Measurements from ENCODE around the gene PPP1R12B. TPM values are rescaled to one million over a fixed set of nuclear protein-coding genes. Genes with fewer than 3 reads are reported as not detected.
"Not testable (repeated sequence)": the region's sequence is repeated elsewhere in the genome, so short reads cannot be mapped to it uniquely, and the experiment has no call there.

The PPP1R12B gene
- total RNA-seq, 2 experiments from 2014 or later = 13.0 to 14.1 TPM

DNA sequence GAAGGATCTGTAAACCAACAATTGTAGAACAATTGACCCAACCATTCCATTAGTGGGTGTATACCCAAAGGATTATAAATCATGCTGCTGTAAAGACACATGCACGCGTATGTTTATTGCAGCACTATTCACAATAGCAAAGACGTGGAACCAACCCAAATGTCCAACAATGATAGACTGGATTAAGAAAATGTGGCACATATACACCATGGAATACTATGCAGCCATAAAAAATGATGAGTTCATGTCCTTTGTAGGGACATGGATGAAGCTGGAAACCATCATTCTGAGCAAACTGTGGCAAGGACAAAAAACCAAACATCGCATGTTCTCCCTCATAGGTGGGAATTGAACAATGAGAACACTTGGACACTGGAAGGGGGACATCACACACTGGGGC, 33.4 kb downstream of the PPP1R12B start:
- DNase-seq, CTCF ChIA-PET, ATAC-seq: not testable (repeated sequence)

DNA sequence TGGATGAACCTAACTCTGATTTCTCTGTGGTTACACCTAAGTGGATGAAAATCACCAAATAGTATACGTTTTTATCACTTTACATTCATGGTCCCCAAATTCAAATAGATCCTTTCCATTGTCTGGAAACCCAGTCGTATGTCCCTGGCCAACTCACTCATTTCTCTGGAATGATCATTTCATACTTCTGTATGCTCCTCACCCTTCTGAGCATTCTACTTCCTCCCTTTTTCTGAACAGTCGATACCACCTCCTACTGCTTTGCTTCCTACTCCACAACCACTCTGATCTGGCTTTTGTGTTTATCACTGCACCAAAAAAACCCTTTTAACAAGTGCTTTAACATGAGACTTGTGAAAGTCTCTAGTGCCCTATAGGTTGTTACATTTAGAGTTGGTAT, 47.3 kb downstream of the PPP1R12B start:
- DNase-seq; ATAC-seq; POLR2A ChIA-PET; H3K27me3 Mint-ChIP-seq; intact Hi-C loops (cut with micrococcal nuclease); H3K4me3 Mint-ChIP-seq; CTCF ChIA-PET; H3K9me3 Mint-ChIP-seq; H3K36me3 Mint-ChIP-seq (ENCODE audit: low read depth); H3K27ac Mint-ChIP-seq: not testable (repeated sequence)
- H3K4me1 Mint-ChIP-seq (ENCODE audit: low read depth) = peaks cover 11% of the 10 kb centered on the region

More for the DNA sequence above, 33.4 kb downstream of the PPP1R12B start:
- peaks cover 23% of the 10 kb centered on the region for H3K4me1 Mint-ChIP-seq (ENCODE audit: low read depth)
- H3K4me3 Mint-ChIP-seq; POLR2A ChIA-PET; intact Hi-C loops (cut with micrococcal nuclease); H3K9me3 Mint-ChIP-seq; H3K27me3 Mint-ChIP-seq; H3K36me3 Mint-ChIP-seq (ENCODE audit: low read depth); H3K27ac Mint-ChIP-seq: not testable (repeated sequence)

DNA sequence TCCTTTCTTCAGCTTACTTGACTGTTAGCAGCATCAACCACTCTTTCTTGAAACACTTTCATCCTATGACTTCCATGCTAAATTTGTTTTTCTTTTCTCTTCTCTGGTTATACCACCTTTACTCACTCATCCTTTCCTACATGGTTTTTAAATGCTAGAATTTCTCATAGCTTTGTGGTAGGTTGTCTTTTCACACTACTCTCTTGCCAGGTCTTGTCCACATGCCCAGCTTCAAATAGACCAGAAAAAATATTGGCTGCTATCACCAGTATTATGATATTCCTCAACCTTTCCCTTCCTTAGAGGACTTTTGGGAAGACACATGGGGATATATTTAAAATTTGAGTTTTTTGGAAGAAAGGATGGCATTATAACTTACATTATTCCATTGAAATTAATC, 48.8 kb downstream of the PPP1R12B start:
- Mint-ChIP-seq H3K27ac (no peak overlapping the region), H3K9me3 (no peaks in the 10 kb centered on the region), H3K27me3 (no peaks in the 10 kb centered on the region), H3K4me3 (no peak overlapping the region), H3K36me3 (ENCODE audit: low read depth) (no peaks in the 10 kb centered on the region), H3K4me1 (ENCODE audit: low read depth) (peaks cover 18% of the 10 kb centered on the region)
- TF ChIP-seq, protein P1, sequence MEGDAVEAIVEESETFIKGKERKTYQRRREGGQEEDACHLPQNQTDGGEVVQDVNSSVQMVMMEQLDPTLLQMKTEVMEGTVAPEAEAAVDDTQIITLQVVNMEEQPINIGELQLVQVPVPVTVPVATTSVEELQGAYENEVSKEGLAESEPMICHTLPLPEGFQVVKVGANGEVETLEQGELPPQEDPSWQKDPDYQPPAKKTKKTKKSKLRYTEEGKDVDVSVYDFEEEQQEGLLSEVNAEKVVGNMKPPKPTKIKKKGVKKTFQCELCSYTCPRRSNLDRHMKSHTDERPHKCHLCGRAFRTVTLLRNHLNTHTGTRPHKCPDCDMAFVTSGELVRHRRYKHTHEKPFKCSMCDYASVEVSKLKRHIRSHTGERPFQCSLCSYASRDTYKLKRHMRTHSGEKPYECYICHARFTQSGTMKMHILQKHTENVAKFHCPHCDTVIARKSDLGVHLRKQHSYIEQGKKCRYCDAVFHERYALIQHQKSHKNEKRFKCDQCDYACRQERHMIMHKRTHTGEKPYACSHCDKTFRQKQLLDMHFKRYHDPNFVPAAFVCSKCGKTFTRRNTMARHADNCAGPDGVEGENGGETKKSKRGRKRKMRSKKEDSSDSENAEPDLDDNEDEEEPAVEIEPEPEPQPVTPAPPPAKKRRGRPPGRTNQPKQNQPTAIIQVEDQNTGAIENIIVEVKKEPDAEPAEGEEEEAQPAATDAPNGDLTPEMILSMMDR (IDR thresholded peaks at IDR 0.05) = no peak
- POLR2A ChIA-PET = no interaction called here
- ATAC-seq = no peak
- DNase-seq = no peak
- CTCF ChIA-PET = no interaction called here
- intact Hi-C loops (cut with micrococcal nuclease) = no loop called here

- ATAC-seq = not testable (repeated sequence)
Measured at GRCh38 chr1:202398439-202398838, 49.9 kb downstream of the PPP1R12B start.

DNA sequence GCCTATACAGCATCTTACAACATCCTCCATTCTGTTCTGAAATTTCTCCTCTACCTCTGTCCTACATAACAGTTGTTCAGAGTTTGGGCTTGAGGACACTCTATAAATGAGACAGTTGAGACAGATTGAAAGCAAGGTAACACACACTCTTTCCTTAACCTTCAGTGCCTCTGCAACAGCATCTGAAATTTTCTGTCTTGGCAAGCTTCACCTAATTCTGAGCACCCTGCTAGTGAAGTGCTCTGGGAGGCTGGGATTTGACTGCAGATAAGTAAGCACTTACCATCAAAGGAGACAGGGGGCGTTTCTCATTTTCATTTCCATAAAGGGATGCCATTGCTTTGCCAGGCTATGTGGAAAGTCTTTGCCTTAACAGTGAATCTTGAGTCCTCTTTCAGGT, 53.3 kb downstream of the PPP1R12B start:
- POLR2A ChIA-PET; ATAC-seq; intact Hi-C loops (cut with micrococcal nuclease); H3K4me3 Mint-ChIP-seq; H3K27ac Mint-ChIP-seq; H3K36me3 Mint-ChIP-seq (ENCODE audit: low read depth); H3K9me3 Mint-ChIP-seq; DNase-seq; H3K27me3 Mint-ChIP-seq: not testable (repeated sequence)
- CTCF ChIA-PET = interaction anchor here (1.2 kb wide), 1 partner anchor 58 kb away, joined by 3 read pairs; no protein-coding TSS in a partner anchor
- peaks cover 15% of the 10 kb centered on the region for H3K4me1 Mint-ChIP-seq (ENCODE audit: low read depth)

More at GRCh38 chr1:202398439-202398838, 49.9 kb downstream of the PPP1R12B start:
- POLR2A ChIA-PET; H3K27me3 Mint-ChIP-seq; H3K9me3 Mint-ChIP-seq; CTCF ChIA-PET; H3K27ac Mint-ChIP-seq; H3K36me3 Mint-ChIP-seq (ENCODE audit: low read depth); DNase-seq; intact Hi-C loops (cut with micrococcal nuclease); H3K4me3 Mint-ChIP-seq: not testable (repeated sequence)
- peaks cover 19% of the 10 kb centered on the region for H3K4me1 Mint-ChIP-seq (ENCODE audit: low read depth)

GRCh38 chr1:202403381-202403780, 54.9 kb downstream of the PPP1R12B start:
- ATAC-seq; H3K9me3 Mint-ChIP-seq; H3K27ac Mint-ChIP-seq; intact Hi-C loops (cut with micrococcal nuclease); POLR2A ChIA-PET; H3K4me3 Mint-ChIP-seq; DNase-seq; CTCF ChIA-PET; H3K27me3 Mint-ChIP-seq; H3K36me3 Mint-ChIP-seq (ENCODE audit: low read depth): not testable (repeated sequence)
- H3K4me1 Mint-ChIP-seq (ENCODE audit: low read depth) = peaks cover 20% of the 10 kb centered on the region

DNA sequence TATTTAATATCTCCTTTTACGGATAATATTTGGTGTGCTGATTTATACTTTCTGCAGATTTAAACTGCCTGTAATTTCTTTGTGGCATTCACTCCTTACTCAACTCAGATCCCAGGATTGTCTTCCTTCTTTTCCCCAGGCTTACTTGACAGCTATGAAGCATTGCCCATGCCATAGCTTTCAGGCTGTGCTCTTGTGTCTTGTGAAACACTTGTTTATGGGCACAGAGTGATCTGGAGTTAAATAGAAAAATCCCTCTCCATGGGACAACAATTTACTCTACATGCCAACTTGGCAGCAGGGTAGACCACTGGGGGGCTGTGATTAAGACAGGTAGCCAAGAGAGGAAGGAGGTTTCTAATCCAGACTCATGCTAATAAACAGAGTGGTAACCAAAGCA, 57.4 kb downstream of the PPP1R12B start:
- H3K36me3 Mint-ChIP-seq (ENCODE audit: low read depth) = no peaks in the 10 kb centered on the region
- intact Hi-C loops (cut with micrococcal nuclease) = no loop called here
- H3K4me1 Mint-ChIP-seq (ENCODE audit: low read depth) = peaks cover 26% of the 10 kb centered on the region
- no peak overlapping the region for H3K4me3 Mint-ChIP-seq
- H3K9me3 Mint-ChIP-seq = no peaks in the 10 kb centered on the region
- no peak for ATAC-seq
- ChIA-PET POLR2A (no interaction called here), CTCF (interaction anchor here (0.9 kb wide), 1 partner anchor 52 kb away, joined by 3 read pairs; no protein-coding TSS in a partner anchor)
- TF ChIP-seq, protein P1 (IDR thresholded peaks at IDR 0.05) = no peak
- H3K27me3 Mint-ChIP-seq = no peaks in the 10 kb centered on the region
- H3K27ac Mint-ChIP-seq = no peak overlapping the region
- DNase-seq = no peak

GRCh38 chr1:202406896-202407295, 58.4 kb downstream of the PPP1R12B start:
- H3K36me3 Mint-ChIP-seq (ENCODE audit: low read depth); CTCF ChIA-PET; DNase-seq; H3K27me3 Mint-ChIP-seq; H3K27ac Mint-ChIP-seq; H3K9me3 Mint-ChIP-seq; ATAC-seq; H3K4me3 Mint-ChIP-seq; intact Hi-C loops (cut with micrococcal nuclease): not testable (repeated sequence)
- H3K4me1 Mint-ChIP-seq (ENCODE audit: low read depth) = peaks cover 26% of the 10 kb centered on the region
- POLR2A ChIA-PET = interaction anchor here (0.5 kb wide), 1 partner anchor 677 kb away, joined by 3 read pairs; no protein-coding TSS in a partner anchor

- H3K36me3 Mint-ChIP-seq (ENCODE audit: low read depth); DNase-seq; H3K27me3 Mint-ChIP-seq; H3K27ac Mint-ChIP-seq; CTCF ChIA-PET; H3K9me3 Mint-ChIP-seq; intact Hi-C loops (cut with micrococcal nuclease); H3K4me3 Mint-ChIP-seq: not testable (repeated sequence)
- POLR2A ChIA-PET = interaction anchor here (0.5 kb wide), 1 partner anchor 677 kb away, joined by 3 read pairs; no protein-coding TSS in a partner anchor
- peaks cover 22% of the 10 kb centered on the region for H3K4me1 Mint-ChIP-seq (ENCODE audit: low read depth)
- peak; percentile 39 for ATAC-seq
Measured at GRCh38 chr1:202407378-202407777, 58.9 kb downstream of the PPP1R12B start.

- H3K27me3 Mint-ChIP-seq; H3K36me3 Mint-ChIP-seq (ENCODE audit: low read depth); H3K9me3 Mint-ChIP-seq; DNase-seq; POLR2A ChIA-PET; intact Hi-C loops (cut with micrococcal nuclease); H3K4me3 Mint-ChIP-seq; ATAC-seq; H3K27ac Mint-ChIP-seq: not testable (repeated sequence)
- H3K4me1 Mint-ChIP-seq (ENCODE audit: low read depth) = peaks cover 22% of the 10 kb centered on the region
- CTCF ChIA-PET = interaction anchor here (0.6 to 1.1 kb wide), 2 partner anchors 66 to 190 kb away, joined by 3 to 4 read pairs; no protein-coding TSS in a partner anchor
Measured at GRCh38 chr1:202410251-202410650, 61.8 kb downstream of the PPP1R12B start.

Data from activated CD8-positive, alpha-beta T cell treated with anti-CD3 and anti-CD28 coated beads for 36 hours (primary cell).